NB4 (cell line): ENCODE data around the gene CYB5R3.

Experiments
- DNase-seq: peaks from one replicate; pipeline ENCODE4 v3.0.0; 2010; ENCODE audit warnings: low read depth
- H3K4me3 ChIP-seq: one replicate; pipeline ENCODE4 v1.5.1; 2011; ENCODE audit warnings: mild to moderate bottlenecking, low read depth, low read length, moderate library complexity
- CTCF ChIP-seq: IDR thresholded peaks from one replicate; pipeline ENCODE4 v1.5.1; 2012; ENCODE audit warnings: low read depth, low read length
- MAX ChIP-seq: IDR thresholded peaks from 2 replicates; pipeline ENCODE4 v1.6.1; 2011; ENCODE audit warnings: low read depth, low read length
- MYC ChIP-seq: IDR thresholded peaks from 2 replicates; pipeline ENCODE4 v1.6.1; 2011; ENCODE audit warnings: low read depth, low read length
- POLR2A ChIP-seq: IDR thresholded peaks from 2 replicates; pipeline ENCODE4 v1.6.1; 2011; ENCODE audit warnings: mild to moderate bottlenecking; ENCODE audit not compliant: insufficient read length; ENCODE audit errors: extremely low read depth

Gene CYB5R3

GRCh38 chr22:42649246-42650099 lies at the start of gene CYB5R3:
Gene CYB5R3, minus strand, starts transcription at chr22:42649392. Its CDS starts 77 bp downstream, at chr22:42649315.
- DNase-seq, result peak; percentile 83
- H3K4me3 ChIP-seq, result peak within 1 kb of the TSS; percentile 75
- peak; percentile 30 for TF ChIP-seq POLR2A
- no peak for TF ChIP-seq MYC
- no peak for TF ChIP-seq MAX
- TF ChIP-seq CTCF, result no peak

GRCh38 chr22:42697542-42698013 lies 48.4 kb upstream of the CYB5R3 start:
- no peak for DNase-seq
- TF ChIP-seq CTCF (no peak), POLR2A (no peak), MYC (no peak), MAX (no peak)
- H3K4me3 ChIP-seq, result no peak overlapping the region

GRCh38 chr22:42696331-42696967 lies 47.3 kb upstream of the CYB5R3 start:
- H3K4me3 ChIP-seq, result no peak overlapping the region
- TF ChIP-seq CTCF (no peak), MAX (no peak), POLR2A (no peak), MYC (no peak)
- DNase-seq, result no peak

- DNase-seq, result no peak
- no peak for TF ChIP-seq MYC
- TF ChIP-seq CTCF, result no peak
- no peak for TF ChIP-seq POLR2A
- no peak for TF ChIP-seq MAX
Measured at GRCh38 chr22:42695294-42695693, 46.1 kb upstream of the CYB5R3 start.

GRCh38 chr22:42693763-42694683 lies 44.8 kb upstream of the CYB5R3 start:
- TF ChIP-seq POLR2A (no peak), MAX (no peak), CTCF (no peak), MYC (no peak)
- no peak for DNase-seq
- H3K4me3 ChIP-seq, result no peak overlapping the region

More at GRCh38 chr22:42695294-42695693, 46.1 kb upstream of the CYB5R3 start:
- H3K4me3 ChIP-seq, result no peak overlapping the region
